ENCODE measurements around the gene TP53BP2. TPM values are rescaled to one million over a fixed set of nuclear protein-coding genes. Genes with fewer than 3 reads are reported as not detected.

TP53BP2 gene
- total RNA-seq, 2 experiments from 2014 or later, result 28.3 to 34.5 TPM

GRCh38 chr1:223885614-223886013 is 39.9 kb upstream of the TP53BP2 start:
- no peak for ATAC-seq
- DNase-seq, result no peak
- H3K36me3 Mint-ChIP-seq (ENCODE audit: low read depth), result no peaks in the 10 kb centered on the region
- intact Hi-C loops (cut with micrococcal nuclease), result no loop called here
- no peak for TF ChIP-seq CTCF (IDR thresholded peaks at IDR 0.05)
- no peaks in the 10 kb centered on the region for H3K9me3 Mint-ChIP-seq
- H3K27ac Mint-ChIP-seq, result no peak overlapping the region
- ChIA-PET POLR2A (interaction anchor here (0.5 kb wide), 1 partner anchor 94 kb away, joined by 3 read pairs; no protein-coding TSS in a partner anchor), CTCF (no interaction called here)
- no peaks in the 10 kb centered on the region for H3K4me1 Mint-ChIP-seq (ENCODE audit: low read depth)
- no peak overlapping the region for H3K4me3 Mint-ChIP-seq
- no peaks in the 10 kb centered on the region for H3K27me3 Mint-ChIP-seq

GRCh38 chr1:223878598-223879325 is 33.0 kb upstream of the TP53BP2 start:
- ATAC-seq, result no peak

GRCh38 chr1:223877804-223878203 is 32.1 kb upstream of the TP53BP2 start:
- no peak for ATAC-seq
- ChIA-PET POLR2A (no interaction called here), CTCF (no interaction called here)
- no peak for DNase-seq
- no peaks in the 10 kb centered on the region for H3K36me3 Mint-ChIP-seq (ENCODE audit: low read depth)
- H3K9me3 Mint-ChIP-seq, result no peaks in the 10 kb centered on the region
- H3K4me3 Mint-ChIP-seq, result no peak overlapping the region
- peaks cover 3% of the 10 kb centered on the region for H3K27me3 Mint-ChIP-seq
- intact Hi-C loops (cut with micrococcal nuclease), result no loop called here
- TF ChIP-seq CTCF (IDR thresholded peaks at IDR 0.05), result no peak
- H3K4me1 Mint-ChIP-seq (ENCODE audit: low read depth), result no peaks in the 10 kb centered on the region
- H3K27ac Mint-ChIP-seq, result no peak overlapping the region

More at GRCh38 chr1:223878598-223879325, 33.0 kb upstream of the TP53BP2 start:
- DNase-seq, result no peak
- TF ChIP-seq CTCF (IDR thresholded peaks at IDR 0.05), result no peak
- CTCF ChIA-PET, result no interaction called here
- H3K9me3 Mint-ChIP-seq, result no peaks in the 10 kb centered on the region
- H3K27ac Mint-ChIP-seq, result no peak overlapping the region
- no peak overlapping the region for H3K4me3 Mint-ChIP-seq
- H3K4me1 Mint-ChIP-seq (ENCODE audit: low read depth), result no peaks in the 10 kb centered on the region
- no peaks in the 10 kb centered on the region for H3K36me3 Mint-ChIP-seq (ENCODE audit: low read depth)
- intact Hi-C loops (cut with micrococcal nuclease), result no loop called here
- H3K27me3 Mint-ChIP-seq, result peaks cover 2% of the 10 kb centered on the region
- POLR2A ChIA-PET, result no interaction called here

DNA sequence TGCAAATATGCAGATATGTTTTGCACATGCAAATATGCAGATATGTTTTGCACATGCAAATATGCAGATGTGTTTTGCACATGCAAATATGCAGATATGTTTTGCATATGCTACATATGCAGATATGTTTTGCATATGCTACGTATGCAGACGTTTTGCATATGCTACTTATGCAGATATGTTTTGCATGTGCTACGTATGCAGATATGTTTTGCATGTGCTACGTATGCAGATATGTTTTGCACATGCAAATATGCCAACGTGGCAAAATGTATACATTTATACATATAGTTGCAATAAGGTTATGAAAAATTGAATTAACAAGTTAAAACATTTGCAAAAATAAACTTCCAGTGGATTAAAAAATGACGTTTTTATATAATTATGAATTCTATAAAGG is 30.8 kb upstream of the TP53BP2 start:
- H3K36me3 Mint-ChIP-seq (ENCODE audit: low read depth), result no peaks in the 10 kb centered on the region
- H3K27ac Mint-ChIP-seq, result no peak overlapping the region
- ChIA-PET CTCF (no interaction called here), POLR2A (no interaction called here)
- peaks cover 11% of the 10 kb centered on the region for H3K27me3 Mint-ChIP-seq
- H3K4me1 Mint-ChIP-seq (ENCODE audit: low read depth), result no peaks in the 10 kb centered on the region
- ATAC-seq (no peak), DNase-seq (no peak)
- intact Hi-C loops (cut with micrococcal nuclease), result no loop called here
- H3K4me3 Mint-ChIP-seq, result no peak overlapping the region
- no peak for TF ChIP-seq CTCF (IDR thresholded peaks at IDR 0.05)
- H3K9me3 Mint-ChIP-seq, result no peaks in the 10 kb centered on the region

GRCh38 chr1:223873044-223873443 is 27.3 kb upstream of the TP53BP2 start:
- Mint-ChIP-seq H3K4me1 (ENCODE audit: low read depth) (no peaks in the 10 kb centered on the region), H3K4me3 (no peak overlapping the region), H3K27ac (no peak overlapping the region), H3K27me3 (peaks cover 14% of the 10 kb centered on the region), H3K36me3 (ENCODE audit: low read depth) (no peaks in the 10 kb centered on the region), H3K9me3 (no peaks in the 10 kb centered on the region)
- intact Hi-C loops (cut with micrococcal nuclease), result no loop called here
- DNase-seq (no peak), ATAC-seq (no peak)
- POLR2A ChIA-PET, result interaction anchor here (0.6 to 1.4 kb wide), 2 partner anchors 19 to 115 kb away, joined by 3 read pairs; no protein-coding TSS in a partner anchor
- no peak for TF ChIP-seq CTCF (IDR thresholded peaks at IDR 0.05)
- CTCF ChIA-PET, result interaction anchor here (1.0 to 1.3 kb wide), 2 partner anchors 61 to 124 kb away, joined by 4 read pairs; no protein-coding TSS in a partner anchor

All from activated CD8-positive, alpha-beta T cell treated with anti-CD3 and anti-CD28 coated beads for 36 hours (primary cell).